GM12892 (cell line): ENCODE data around the gene ING3.

Experiments used
- POLR2A ChIP-seq: IDR thresholded peaks from 2 replicates; pipeline ENCODE4 v1.6.1; 2011; ENCODE audit warnings: low read depth, low read length, control low read depth
- POLR2AphosphoS5 ChIP-seq: IDR thresholded peaks from 2 replicates; pipeline ENCODE4 v1.6.1; 2011; ENCODE audit warnings: low read depth, low read length, control low read depth

DNA sequence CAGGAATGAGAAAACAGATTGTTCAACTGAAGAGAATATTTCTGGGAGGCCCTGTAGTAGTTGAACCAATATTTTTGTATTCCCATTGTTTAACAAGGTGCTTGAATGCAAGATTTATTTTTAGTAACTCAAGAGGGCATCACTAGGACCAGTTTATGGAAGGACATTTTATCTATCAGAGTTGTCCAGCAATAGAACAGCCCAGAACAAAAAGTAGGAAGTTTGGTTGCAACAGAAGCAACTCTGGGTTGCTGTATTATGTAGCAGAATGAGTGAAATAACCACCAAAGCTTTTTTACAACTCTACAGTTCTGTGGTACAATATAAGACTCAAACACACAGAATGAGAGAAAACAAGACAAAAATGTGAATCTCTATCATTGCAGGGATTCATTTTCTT is 72.6 kb downstream of the ING3 start:
- TF ChIP-seq POLR2AphosphoS5 = no peak
- no peak for TF ChIP-seq POLR2A
